ENCODE data around the gene LRRC45.

LRRC45 gene

GRCh38 chr17:82020572-82021106 is 2.5 kb upstream of the LRRC45 start:
- DNase-seq = no peak

DNA sequence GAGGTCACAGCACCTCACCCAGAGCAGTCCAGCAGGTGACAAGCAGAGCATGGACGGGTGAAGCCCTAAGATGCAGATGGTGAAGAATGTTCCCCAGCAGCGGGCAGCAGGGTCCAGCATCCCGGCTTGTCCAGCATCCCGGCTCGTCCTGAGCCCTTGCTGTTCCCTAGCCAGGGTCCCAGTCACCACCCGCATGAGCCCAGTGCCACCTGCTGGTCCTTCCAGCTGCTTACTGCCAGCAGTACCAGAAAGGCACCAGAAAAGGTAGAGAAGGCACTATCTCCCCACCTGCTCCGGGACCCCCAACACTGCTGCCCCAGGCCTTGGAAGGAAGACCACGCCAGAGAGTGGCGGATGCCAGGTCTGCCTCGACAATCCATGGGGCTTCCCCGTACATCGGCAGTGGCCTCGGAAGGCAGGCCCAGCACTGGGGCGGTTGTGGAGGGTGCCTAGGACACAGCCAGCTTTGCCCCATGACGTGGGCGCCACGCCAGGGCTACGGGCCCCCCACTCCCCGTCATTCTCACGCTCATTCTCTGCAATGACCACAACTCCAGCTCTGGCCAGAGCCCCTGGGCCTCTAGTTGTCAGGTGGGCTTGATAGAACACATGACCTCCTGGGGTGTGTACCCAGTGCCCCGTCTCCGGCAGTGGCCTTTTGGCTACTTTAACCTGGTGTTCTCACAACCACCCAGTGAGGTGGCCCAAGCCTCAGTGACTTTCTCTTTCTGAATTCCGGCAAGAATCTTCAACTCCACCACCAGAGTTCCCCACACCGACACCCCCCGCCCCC is 1.8 kb upstream of the LRRC45 start:
- peak; percentile 91 for DNase-seq

DNA sequence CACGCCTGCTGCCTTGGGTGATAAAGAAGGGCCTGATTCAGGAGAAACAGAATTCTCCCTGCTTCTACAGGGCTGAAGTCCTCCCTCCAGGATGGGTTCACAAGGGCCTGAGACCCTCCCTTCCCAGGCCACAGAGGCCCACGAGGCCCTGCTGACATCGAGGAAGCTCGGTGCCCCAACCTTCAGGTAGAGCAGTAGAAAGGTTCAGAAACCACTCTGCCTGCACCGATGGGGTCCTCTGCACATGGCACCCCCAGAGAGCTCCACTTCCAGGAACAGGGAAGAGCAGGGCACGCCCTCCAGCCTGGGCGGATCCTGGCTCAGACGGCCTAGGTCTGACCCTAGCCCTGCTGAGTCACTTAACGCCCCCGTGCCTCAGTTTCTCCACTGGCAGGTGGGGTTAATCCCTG is 1.2 kb upstream of the LRRC45 start:
- no peak for DNase-seq

DNA sequence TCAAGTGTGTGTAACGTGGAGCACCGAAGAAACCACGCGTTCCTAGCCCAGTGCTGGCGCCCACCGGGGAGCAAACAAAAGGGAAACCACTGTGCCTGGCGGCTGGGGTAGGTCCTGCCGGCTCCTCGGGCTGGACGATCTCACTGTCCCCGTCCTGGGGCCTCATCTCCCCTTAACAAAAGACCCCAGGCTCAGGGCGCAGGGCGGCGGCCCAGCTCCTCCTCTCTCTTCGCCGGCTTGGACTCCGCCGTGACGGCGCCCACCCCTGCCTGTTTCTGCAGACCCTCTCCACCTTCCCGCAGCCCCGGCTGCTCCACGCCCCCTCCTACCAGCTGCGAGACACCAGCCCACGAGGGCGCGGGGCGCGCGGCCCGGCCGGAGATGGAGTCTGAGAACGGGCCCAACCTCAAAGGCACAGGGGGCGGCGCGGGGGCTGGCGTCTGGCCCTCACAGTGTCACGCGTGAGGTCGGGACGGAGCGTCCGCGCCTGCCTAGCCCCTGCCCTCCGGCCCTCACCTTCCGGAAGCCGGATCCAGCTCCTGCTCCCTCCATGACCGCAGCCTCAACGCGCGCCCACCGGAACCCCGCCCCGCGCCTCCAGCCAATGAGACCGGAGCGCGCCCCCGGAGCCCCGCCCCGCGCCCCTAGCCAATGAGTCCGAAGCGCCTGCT is 660 bp upstream of the LRRC45 start, which contains the start of gene CENPX:
CENPX (minus strand) TSS at position 569 of the 671 bp plus-strand sequence; CDS start at position 552, 17 bp downstream.
- no peak for DNase-seq

DNA sequence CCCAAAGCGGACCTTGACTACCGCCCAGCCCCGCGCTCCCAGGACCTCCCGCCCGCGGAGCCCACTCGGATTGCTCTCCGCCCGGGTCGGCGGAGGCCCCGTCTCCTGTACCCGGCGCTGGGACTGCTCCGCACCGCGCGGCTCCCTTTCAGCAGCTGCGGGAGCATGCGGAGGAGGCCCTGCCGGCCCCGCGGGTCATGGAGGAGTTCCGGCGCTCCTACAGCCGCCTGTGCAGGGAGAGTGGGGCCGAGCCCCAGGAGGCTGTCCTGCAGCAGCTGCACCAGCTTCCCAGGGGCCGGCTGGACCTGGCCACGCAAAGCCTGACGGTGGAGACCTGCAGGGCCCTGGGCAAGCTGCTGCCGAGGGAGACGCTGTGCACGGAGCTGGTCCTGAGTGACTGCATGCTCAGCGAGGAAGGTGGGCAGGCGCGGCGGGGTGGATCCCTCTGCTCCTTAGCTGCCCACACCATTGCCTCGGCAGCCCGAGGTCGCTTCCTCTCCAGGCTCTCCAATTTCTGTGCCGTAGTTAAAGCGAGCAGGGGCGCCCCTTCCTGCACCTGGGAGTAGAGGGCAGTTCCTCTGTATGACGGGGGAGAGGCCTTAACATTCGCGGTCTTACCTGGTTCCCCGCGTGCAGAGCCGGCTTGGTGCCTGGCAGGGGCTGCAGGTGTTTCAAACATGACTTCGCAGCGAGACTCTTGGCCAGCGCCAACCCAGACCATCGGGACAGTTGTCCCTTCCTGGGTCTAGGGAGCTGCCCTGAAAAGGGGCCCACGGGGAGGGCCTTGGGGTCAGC is 539 bp downstream of the LRRC45 start:
- peak; percentile 79 for DNase-seq

DNA sequence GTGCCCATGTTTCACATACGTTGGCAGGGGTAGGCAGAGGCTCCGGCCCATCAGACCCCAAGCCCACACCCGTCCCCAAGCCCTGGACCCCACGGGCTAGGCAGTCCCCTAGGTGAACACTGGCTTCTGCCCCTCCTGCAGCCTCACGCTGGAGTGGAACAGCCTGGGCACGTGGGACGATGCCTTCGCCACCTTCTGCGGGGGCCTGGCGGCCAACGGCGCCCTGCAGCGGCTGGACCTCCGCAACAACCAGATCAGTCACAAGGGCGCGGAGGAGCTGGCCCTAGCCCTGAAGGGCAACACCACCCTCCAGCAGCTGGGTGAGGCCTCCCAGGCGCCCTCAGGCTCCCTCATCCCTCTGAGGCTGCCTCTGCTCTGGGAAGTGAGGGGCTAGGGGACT is 1.8 kb downstream of the LRRC45 start:
- no peak for DNase-seq

GRCh38 chr17:82025401-82026107 is 2.4 kb downstream of the LRRC45 start:
- DNase-seq = no peak

GRCh38 chr17:82028246-82028645 is 5.1 kb downstream of the LRRC45 start:
- no peak for DNase-seq

DNA sequence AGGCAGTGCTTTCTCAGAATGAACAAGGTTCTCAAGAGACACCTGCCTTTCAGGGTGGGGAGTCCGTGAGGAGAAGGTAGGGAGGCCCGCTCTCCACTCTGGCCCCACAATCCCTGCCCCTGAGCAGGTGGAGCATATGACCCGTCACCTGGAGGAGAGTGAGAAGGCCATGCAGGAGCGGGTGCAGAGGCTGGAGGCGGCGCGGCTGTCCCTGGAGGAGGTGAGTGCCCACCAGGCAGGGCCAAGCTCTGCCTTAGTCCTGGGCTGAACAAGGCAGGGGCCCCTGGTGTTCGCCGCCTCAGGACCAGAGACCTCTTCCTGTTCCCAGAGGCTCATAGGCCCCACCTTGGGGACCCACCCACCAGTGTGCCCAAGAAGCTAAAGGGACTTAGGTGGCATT is 5.9 kb downstream of the LRRC45 start:
- DNase-seq = no peak

DNA sequence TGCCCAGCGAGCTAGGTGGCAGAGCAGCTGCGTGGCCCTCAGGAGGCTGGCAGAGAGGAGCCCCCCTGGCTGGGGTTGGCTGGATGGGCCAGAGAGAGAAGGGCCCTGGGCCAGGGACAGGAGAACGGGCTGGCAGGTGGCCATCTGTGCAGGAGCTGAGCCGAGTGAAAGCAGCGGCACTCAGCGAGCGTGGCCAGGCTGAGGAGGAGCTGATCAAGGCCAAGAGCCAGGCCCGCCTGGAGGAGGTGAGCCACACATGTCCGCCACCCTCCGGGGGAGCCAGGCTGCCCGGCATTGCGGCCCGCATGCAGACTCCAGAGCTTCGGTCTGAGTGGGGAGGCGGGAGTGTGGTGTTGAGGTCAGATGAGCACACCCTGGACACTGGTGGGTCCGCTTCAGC is 6.3 kb downstream of the LRRC45 start:
- DNase-seq = no peak

DNA sequence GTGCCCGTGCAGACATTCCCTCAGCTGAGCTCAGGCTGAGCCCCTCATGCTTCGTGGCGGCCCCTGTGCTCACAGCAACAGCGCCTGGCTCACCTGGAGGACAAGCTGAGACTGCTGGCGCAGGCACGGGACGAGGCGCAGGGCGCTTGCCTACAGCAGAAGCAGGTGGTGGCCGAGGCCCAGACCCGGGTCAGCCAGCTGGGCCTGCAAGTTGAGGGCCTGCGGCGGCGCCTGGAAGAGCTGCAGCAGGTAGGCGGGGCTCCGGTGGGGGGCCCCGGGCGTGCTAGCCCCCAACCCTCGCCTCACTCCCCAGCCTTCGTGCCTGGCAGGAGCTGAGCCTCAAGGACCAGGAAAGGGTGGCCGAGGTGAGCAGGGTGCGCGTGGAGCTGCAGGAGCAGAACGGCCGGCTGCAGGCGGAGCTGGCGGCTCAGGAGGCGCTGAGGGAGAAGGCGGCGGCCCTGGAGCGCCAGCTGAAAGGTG is 6.9 kb downstream of the LRRC45 start:
- DNase-seq = no peak

DNA sequence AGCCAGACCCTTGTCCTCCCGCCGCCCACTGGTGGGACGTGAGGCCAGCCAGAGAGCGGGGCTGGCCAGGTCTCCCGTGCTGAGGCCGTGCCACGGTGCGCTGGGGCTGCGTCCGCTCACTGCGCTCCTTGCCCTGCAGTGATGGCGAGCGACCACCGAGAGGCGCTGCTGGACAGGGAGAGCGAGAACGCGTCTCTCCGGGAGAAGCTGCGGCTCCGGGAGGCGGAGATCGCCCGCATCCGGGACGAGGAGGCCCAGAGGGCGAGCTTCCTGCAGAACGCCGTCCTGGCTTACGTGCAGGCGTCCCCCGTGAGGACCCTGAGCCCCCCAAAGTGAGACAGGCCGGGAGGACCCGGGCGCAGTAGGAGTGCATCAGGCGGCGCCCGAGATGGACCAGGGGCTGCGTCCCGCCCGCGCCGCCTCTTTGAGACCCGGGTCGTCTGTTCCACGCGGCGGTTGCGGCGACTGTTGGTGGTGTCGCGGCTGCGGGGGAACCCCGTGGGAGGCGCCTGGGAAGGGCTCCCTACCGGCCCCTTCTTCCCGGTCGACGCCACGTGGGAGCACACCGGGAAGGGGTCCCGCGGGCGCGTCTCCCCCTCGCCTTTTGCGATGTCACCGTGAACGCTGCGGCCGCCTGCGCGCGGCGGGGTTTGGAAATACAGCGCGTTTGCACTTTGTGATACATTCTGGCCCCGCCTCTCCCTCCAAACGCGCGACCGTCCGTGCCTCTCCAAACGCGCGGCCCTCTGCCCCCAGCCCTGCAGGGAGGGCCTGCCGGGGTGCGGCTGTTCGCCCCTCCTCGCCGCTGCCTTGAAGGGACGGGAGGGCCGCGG is 7.6 kb downstream of the LRRC45 start:
- DNase-seq = peak; percentile 98

DNA sequence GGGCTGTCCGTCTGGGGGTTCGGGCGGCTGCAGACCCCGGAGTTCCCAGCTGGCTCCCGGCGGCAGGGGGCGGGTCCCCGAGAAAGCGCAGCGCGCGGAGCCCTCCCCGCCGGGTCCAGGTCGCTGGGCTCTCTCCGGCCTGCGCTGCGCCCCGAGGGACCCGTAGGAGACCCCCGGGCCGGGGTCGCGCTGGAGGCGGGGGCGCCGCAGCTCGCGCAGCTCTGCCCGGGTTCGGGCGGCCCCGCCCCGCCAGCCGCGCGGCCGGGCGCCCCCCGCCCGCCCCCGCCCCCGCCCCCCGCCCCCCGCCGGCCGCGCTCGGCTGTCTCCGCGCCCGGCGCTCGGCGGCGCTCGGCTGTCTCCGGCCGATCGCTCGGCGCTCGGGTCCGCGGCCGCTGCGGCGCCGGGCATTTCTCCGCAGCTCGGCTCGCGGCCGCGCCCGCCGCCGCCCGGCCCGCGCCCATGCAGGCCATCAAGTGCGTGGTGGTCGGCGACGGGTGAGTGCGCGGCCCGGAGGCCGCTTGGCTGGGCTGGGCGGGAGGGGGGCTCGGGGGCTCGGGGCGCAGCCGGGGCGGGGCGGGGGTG is 8.3 kb downstream of the LRRC45 start, which contains the start of gene RAC3:
RAC3 (plus strand) TSS at position 376 of the 582 bp plus-strand sequence; CDS start at position 460, 84 bp downstream.
- DNase-seq = no peak

DNA sequence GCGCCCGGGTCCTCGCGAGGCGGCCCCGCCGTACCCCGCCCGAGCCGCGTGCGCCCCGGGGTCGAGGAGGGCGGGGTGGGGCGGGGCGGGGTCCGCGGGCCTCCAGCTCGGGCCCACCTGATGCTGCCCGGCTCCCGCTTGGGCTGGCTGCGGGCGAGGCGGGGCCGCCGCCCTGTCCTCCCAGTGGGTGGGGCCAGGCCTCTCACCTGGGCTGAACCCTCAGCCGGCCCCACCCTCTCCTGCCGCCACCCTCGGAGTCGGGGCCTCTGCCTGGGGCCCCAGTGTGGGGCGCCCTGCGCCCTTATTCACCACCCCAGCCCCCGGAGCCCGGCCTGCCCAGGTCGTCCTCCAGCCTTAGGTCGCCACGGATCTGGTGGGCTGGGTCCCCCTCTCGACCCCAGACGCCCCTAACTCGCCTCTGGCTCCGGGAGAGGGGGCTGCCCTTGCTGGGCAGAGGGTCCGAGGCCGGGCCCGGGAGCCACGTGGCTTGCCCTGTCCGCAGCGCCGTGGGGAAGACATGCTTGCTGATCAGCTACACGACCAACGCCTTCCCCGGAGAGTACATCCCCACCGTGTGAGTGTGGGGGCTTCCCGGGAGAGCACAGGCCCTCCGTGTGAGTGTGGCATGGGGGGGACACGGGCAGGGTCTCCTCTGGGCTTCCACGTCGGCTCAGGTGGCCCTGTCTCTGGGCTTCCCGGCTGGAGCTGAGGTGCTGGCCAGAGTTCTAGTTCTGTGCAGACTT is 9.0 kb downstream of the LRRC45 start:
- DNase-seq = no peak

DNA sequence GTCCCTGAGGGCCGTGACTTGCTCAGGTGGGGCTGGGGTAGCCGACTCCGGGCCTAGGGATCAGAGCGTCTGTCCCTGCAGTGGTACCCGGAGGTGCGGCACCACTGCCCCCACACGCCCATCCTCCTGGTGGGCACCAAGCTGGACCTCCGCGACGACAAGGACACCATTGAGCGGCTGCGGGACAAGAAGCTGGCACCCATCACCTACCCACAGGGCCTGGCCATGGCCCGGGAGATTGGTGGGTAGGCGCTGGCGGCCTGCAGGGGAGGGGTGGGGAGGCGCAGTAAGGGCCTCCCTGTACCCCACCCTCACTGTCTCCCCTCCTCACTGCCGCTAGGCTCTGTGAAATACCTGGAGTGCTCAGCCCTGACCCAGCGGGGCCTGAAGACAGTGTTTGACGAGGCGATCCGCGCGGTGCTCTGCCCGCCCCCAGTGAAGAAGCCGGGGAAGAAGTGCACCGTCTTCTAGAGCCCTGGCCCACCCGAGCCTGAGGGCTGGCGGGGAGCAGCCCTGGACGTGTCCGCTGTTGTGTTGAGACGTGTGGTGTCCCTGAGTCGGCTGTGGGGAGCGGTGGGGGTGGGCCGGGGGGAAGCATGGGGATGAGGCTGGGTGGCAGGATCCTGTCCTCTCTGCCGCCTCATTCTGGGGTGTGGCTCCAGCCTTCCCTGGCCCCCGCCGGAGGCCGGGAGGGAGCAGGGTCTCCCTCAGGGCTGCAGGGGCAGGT is 10.4 kb downstream of the LRRC45 start:
- no peak for DNase-seq

DNA sequence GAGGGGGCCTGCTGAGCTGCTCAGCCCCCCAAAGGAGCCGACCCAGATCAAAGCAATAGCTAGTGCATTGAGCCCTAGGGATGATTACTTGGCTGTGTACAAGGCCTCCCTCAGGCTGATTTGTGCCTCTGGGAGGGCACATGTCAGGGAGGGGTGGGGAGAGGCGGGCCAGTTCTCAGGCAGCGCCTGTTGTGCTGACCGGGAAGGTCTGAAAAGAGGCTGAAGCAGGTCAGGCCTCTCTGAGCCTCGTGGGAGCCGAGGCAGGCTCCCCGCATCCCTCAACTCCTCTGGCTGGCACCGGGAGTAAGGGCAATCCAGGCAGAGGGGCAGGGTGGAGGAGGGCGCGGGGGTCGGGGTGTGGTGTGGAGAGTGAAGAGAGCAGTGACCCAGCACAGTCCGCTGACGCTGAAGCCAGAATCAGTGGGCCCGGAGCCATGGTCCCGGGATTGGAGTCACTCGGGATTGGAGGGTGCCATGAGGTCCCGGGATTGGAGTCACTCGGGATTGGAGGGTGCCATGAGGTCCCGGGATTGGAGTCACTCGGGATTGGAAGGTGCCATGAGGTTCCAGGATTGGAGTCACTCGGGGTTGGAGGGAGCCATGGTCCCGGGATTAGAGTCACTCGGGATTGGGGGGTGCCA is 11.4 kb downstream of the LRRC45 start:
- no peak for DNase-seq

DNA sequence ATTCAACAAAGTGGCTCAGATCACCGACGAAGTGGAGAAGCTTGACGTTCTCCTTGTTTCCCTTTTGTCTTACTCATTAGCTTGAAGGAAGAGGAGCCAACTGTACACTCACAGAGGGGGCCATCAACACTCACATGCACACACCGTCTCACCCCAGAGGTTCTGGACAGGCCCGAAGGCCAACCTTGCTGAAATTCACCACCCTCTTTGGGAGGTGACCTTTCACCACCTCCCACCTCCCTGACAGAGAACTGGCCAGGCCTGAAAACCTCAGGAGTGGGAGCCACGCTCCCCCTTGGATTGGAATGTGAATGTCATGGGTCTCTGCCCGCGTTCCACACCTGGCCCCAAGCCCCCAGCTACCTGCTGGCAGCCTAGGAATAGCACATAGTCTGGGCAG is 12.4 kb downstream of the LRRC45 start:
- no peak for DNase-seq

GRCh38 chr17:82035956-82036633 is 13.0 kb downstream of the LRRC45 start:
- no peak for DNase-seq
